K562 (cell line): ENCODE data around the gene MLXIPL. TPM values are rescaled to one million over a fixed set of nuclear protein-coding genes. Genes with fewer than 3 reads are reported as not detected.

Experiments
- BCL6 ChIP-seq: fragments of 250-450 bp; sonication (Bioruptor Pico); IDR thresholded peaks from 2 replicates; pipeline ENCODE4 v1.4.0; 2020
- CBX8 ChIP-seq: fragments of 200-600 bp; sonication (generic); IDR thresholded peaks from 2 replicates; pipeline ENCODE4 v1.6.1; 2012; ENCODE audit warnings: borderline replicate concordance, mixed run types, low read depth, mild to moderate bottlenecking, moderate library complexity, mixed read lengths, low read length, control low read depth, inconsistent platforms; ENCODE audit not compliant: poor library complexity, severe bottlenecking; ENCODE audit errors: extremely low read depth
- COPS2 ChIP-seq: fragments of 450-650 bp; conservative IDR thresholded peaks from 2 replicates; pipeline ENCODE4 v1.6.1; 2016; ENCODE audit warnings: mild to moderate bottlenecking, moderate library complexity
- DDX20 ChIP-seq: fragments of 450-650 bp; IDR thresholded peaks from 2 replicates; pipeline ENCODE4 v1.6.1; 2016; ENCODE audit warnings: missing genetic modification characterization, low read depth, mild to moderate bottlenecking, missing compliant biosample characterization, moderate library complexity
- E2F6 ChIP-seq, 2 experiments: IDR thresholded peaks; 2 replicates each; pipeline ENCODE4 v1.6.1; 2011; ENCODE audit warnings: borderline replicate concordance in 1 of 2, control low read depth in 1 of 2, low read depth in 1 of 2, low read length in 1 of 2, mild to moderate bottlenecking in 1 of 2, mixed read lengths in 1 of 2, moderate library complexity in 1 of 2; ENCODE audit not compliant: insufficient read depth in 1 of 2, insufficient read length in 1 of 2, poor library complexity in 1 of 2, severe bottlenecking in 1 of 2; ENCODE audit errors: extremely low read depth in 1 of 2
- EHMT2 ChIP-seq: fragments of 450-650 bp; IDR thresholded peaks from 2 replicates; pipeline ENCODE4 v1.6.1; 2018; ENCODE audit warnings: antibody characterized with exemption
- HDAC8 ChIP-seq: fragments of 450-650 bp; IDR thresholded peaks from 2 replicates; pipeline ENCODE4 v1.6.1; 2016; ENCODE audit warnings: mild to moderate bottlenecking, missing genetic modification characterization, moderate library complexity, missing compliant biosample characterization
- NCOA4 ChIP-seq: fragments of 450-650 bp; IDR thresholded peaks from 2 replicates; pipeline ENCODE4 v1.6.1; 2018; ENCODE audit warnings: mild to moderate bottlenecking; ENCODE audit not compliant: partially characterized antibody
- NRF1 ChIP-seq, 2 experiments: fragments of 450-650 bp; IDR thresholded peaks in 1 of 2; conservative IDR thresholded peaks in 1 of 2; 2 replicates each; pipeline ENCODE4 v1.6.1; 2014; ENCODE audit warnings: mild to moderate bottlenecking in 2 of 2
- PKNOX1 ChIP-seq: fragments of 450-650 bp; IDR thresholded peaks from 2 replicates; pipeline ENCODE4 v1.6.1; 2016
- RERE ChIP-seq: sonication (generic); formaldehyde crosslinking; IDR thresholded peaks from 2 replicates; pipeline ENCODE4 v1.8.0; 2023; ENCODE audit warnings: missing genetic modification reagents, mild to moderate bottlenecking, borderline replicate concordance
- THAP7 ChIP-seq: fragments of 250-450 bp; sonication (Bioruptor Pico); IDR thresholded peaks from 2 replicates; pipeline ENCODE4 v1.5.0; 2021
- ZNF561 ChIP-seq: fragments of 450-650 bp; formaldehyde crosslinking; conservative IDR thresholded peaks from 2 replicates; pipeline ENCODE4 v1.4.0; 2020; ENCODE audit warnings: mild to moderate bottlenecking, moderate library complexity
- polyA plus RNA-seq, 8 experiments: library from polyadenylated mRNA; depleted of rRNA in 4 of 8; stranded (reverse) in 5 of 8; unstranded in 3 of 8; fragments of >200 nt; fragmentation: Nextera tagmentation in 2 of 8; fragmentation: Illumina TruSeq in 1 of 8; extraction: Ambion mirVana in 2 of 8; extraction: Trizol in 1 of 8; gene quantifications; 2 replicates each; pipeline versions ENCODE4 v1.2.1 to v1.2.3, GENCODE V29; 2011 to 2014; ENCODE audit warnings: inconsistent platforms in 1 of 8, missing spikeins in 1 of 8
- total RNA-seq, 7 experiments: library from RNA; depleted of rRNA in 6 of 7; stranded (reverse); fragments of >200 nt in 6 of 7; fragmentation: Illumina TruSeq in 2 of 7; extraction: Trizol in 2 of 7; gene quantifications; 2 replicates each; pipeline versions ENCODE4 v1.2.1 to v1.2.3, GENCODE V29; 2011 to 2021; ENCODE audit warnings: low replicate concordance in 1 of 7
- TF ChIP-seq, protein P1 (sequence below): IDR thresholded peaks from 2 replicates; pipeline ENCODE4 v1.6.1; 2012; ENCODE audit warnings: low read depth, low read length, improper control_type of control experiment, borderline replicate concordance

MLXIPL gene
- total and polyA plus RNA-seq, 9 of the 15 experiments (the other 6 are each of a cell fraction or from before 2014, with no cell fraction given) = 0.11 to 18.4 (median 1.4) TPM

DNA sequence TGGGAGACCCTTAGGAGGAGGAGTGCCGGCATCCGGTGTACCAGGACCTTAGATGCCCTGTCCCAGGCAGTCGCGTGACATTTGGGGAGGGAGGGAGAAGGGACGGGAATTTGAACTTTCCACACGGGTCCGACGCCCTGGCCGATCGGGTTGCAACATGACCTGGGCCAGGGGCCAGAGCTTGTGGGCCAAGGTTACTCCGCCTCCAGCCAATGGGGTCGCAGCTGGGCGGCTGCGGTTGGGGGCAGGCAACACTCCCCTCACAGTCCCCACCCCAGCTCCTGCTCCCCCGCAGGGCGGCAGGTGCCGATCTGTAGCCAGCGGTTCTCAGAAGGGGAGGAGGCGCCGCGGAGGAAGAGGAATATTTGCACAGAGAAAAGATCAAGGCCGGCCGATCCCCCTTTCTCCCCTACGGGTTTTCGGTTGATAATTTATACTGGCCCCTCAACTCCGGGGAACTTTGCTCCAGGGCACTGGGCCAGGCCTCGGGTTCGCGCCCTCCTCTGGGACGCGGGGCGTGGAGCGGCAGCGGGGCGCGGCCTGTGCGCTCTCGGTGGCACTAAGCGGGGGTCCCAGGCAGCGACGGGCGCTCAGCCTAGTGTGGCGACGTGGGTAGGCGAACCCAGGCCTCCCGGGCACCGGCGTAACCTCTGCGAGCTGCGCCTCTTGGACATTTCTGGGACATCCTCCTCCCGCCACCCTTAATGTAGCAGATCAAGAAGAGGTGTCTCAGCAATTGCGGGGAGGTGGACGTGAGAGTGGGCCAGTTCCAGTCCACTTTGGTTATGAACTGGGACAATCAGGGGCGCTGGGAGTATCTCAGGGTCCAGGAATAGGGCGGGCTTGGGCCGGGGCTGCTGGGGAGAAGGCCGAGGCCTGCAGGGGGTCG lies 1.2 kb downstream of the MLXIPL start (continued):
- TF ChIP-seq COPS2 = no peak
- no peak for TF ChIP-seq THAP7 (CRISPR knock-in tag)
- TF ChIP-seq EHMT2 = no peak
- no peak for TF ChIP-seq RERE (CRISPR knock-in tag)
- TF ChIP-seq NRF1 (conservative IDR thresholded peaks at IDR 0.05 in 1 of 2, IDR thresholded peaks at IDR 0.05 in 1 of 2) = no peak; a peak in 1 of 4 replicates
- TF ChIP-seq, protein P1, sequence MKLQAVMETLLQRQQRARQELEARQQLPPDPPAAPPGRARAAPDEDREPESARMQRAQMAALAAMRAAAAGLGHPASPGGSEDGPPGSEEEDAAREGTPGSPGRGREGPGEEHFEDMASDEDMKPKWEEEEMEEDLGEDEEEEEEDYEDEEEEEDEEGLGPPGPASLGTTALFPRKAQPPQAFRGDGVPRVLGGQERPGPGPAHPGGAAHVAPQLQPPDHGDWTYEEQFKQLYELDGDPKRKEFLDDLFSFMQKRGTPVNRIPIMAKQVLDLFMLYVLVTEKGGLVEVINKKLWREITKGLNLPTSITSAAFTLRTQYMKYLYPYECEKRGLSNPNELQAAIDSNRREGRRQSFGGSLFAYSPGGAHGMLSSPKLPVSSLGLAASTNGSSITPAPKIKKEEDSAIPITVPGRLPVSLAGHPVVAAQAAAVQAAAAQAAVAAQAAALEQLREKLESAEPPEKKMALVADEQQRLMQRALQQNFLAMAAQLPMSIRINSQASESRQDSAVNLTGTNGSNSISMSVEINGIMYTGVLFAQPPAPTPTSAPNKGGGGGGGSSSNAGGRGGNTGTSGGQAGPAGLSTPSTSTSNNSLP = no peak
- TF ChIP-seq BCL6 (CRISPR knock-in tag) = no peak
- no peak for TF ChIP-seq ZNF561 (CRISPR knock-in tag)
- no peak for TF ChIP-seq HDAC8 (tag)
- no peak for TF ChIP-seq PKNOX1
- TF ChIP-seq NCOA4 = no peak
- TF ChIP-seq CBX8 = no peak
- TF ChIP-seq DDX20 (tag) = no peak
- TF ChIP-seq E2F6 (IDR thresholded peaks at IDR 0.05; ENCODE audit: borderline replicate concordance in 1 of 2, extremely low read depth in 1 of 2, insufficient read depth in 1 of 2, insufficient read length in 1 of 2, low read depth in 1 of 2, low read length in 1 of 2, poor library complexity in 1 of 2, severe bottlenecking in 1 of 2) = peak in 1 of 2 experiments; percentile 27
